Activated gamma-delta T cell treated with Interleukin-2 at 50 U/mL for 16 hours (primary cell): ENCODE results near the gene KIR3DL1.
"Not testable (repeated sequence)": the region's sequence is repeated elsewhere in the genome, so short reads cannot be mapped to it uniquely, and the experiment has no call there.

Source experiments
- DNase-seq: peaks from one replicate; pipeline ENCODE4 v3.0.0-alpha.2; 2020

The KIR3DL1 gene

GRCh38 chr19:54816251-54816650 lies at the start of gene KIR3DL1:
KIR3DL1 (plus strand) TSS chr19:54816468.
- not testable (repeated sequence) for DNase-seq

GRCh38 chr19:54769646-54770045 lies 46.6 kb upstream of the KIR3DL1 start, which contains the start of gene KIR2DL1:
KIR2DL1 (plus strand) TSS chr19:54769793; CDS start chr19:54769851, 58 bp downstream.
- not testable (repeated sequence) for DNase-seq

GRCh38 chr19:54770511-54770910 lies 45.8 kb upstream of the KIR3DL1 start:
- DNase-seq = not testable (repeated sequence)

GRCh38 chr19:54771018-54771960 lies 45.0 kb upstream of the KIR3DL1 start:
- not testable (repeated sequence) for DNase-seq

- not testable (repeated sequence) for DNase-seq
These were observed 43.6 kb upstream of the KIR3DL1 start for GRCh38 chr19:54772666-54773065.

GRCh38 chr19:54775095-54775815 lies 41.0 kb upstream of the KIR3DL1 start:
- not testable (repeated sequence) for DNase-seq

- not testable (repeated sequence) for DNase-seq
These were observed 40.4 kb upstream of the KIR3DL1 start for GRCh38 chr19:54775830-54776229.

- DNase-seq = not testable (repeated sequence)
These were observed 38.4 kb upstream of the KIR3DL1 start for GRCh38 chr19:54777851-54778250.

GRCh38 chr19:54778896-54779295 lies 37.4 kb upstream of the KIR3DL1 start:
- DNase-seq = not testable (repeated sequence)

- not testable (repeated sequence) for DNase-seq
These were observed 33.4 kb upstream of the KIR3DL1 start for GRCh38 chr19:54782916-54783315.

- DNase-seq = not testable (repeated sequence)
These were observed 30.1 kb upstream of the KIR3DL1 start for GRCh38 chr19:54786091-54786723.

GRCh38 chr19:54788154-54788553 lies 28.1 kb upstream of the KIR3DL1 start:
- not testable (repeated sequence) for DNase-seq

- no peak for DNase-seq
These were observed 25.6 kb upstream of the KIR3DL1 start for GRCh38 chr19:54790711-54791110.

- no peak for DNase-seq
These were observed 24.8 kb upstream of the KIR3DL1 start for GRCh38 chr19:54791476-54791875.

- DNase-seq = no peak
These were observed 23.5 kb upstream of the KIR3DL1 start for GRCh38 chr19:54792814-54793213.

GRCh38 chr19:54795758-54796157 lies 20.5 kb upstream of the KIR3DL1 start:
- DNase-seq = no peak

- no peak for DNase-seq
These were observed 12.9 kb upstream of the KIR3DL1 start, which contains the start of gene KIR2DL4 for GRCh38 chr19:54803410-54803809. KIR2DL4 (plus strand) TSS chr19:54803610; CDS start chr19:54803652, 42 bp downstream.

- DNase-seq = no peak
These were observed 12.2 kb upstream of the KIR3DL1 start for GRCh38 chr19:54804101-54804500.

- no peak for DNase-seq
These were observed 11.7 kb upstream of the KIR3DL1 start for GRCh38 chr19:54804571-54804970.

GRCh38 chr19:54805665-54806515 lies 10.4 kb upstream of the KIR3DL1 start:
- DNase-seq = no peak

- no peak for DNase-seq
These were observed 9.8 kb upstream of the KIR3DL1 start for GRCh38 chr19:54806516-54806838.

- DNase-seq = not testable (repeated sequence)
These were observed 1.7 kb upstream of the KIR3DL1 start for GRCh38 chr19:54814571-54814970.
